GM12892 (cell line): Measurements from ENCODE around the gene LCN12.

Source experiments
- POLR2A ChIP-seq: IDR thresholded peaks from 2 replicates; pipeline ENCODE4 v1.6.1; 2011; ENCODE audit warnings: low read depth, low read length, control low read depth
- POLR2AphosphoS5 ChIP-seq: IDR thresholded peaks from 2 replicates; pipeline ENCODE4 v1.6.1; 2011; ENCODE audit warnings: low read depth, low read length, control low read depth

GRCh38 chr9:136958898-136959850 lies 7.1 kb downstream of the LCN12 start:
- TF ChIP-seq POLR2A (no peak), POLR2AphosphoS5 (no peak)
